HT-29 (cell line): Measurements from ENCODE around the gene FGB. TPM values are rescaled to one million over a fixed set of nuclear protein-coding genes. Genes with fewer than 3 reads are reported as not detected.
"Not testable (repeated sequence)": the region's sequence is repeated elsewhere in the genome, so short reads cannot be mapped to it uniquely, and the experiment has no call there.

ENCODE experiments used
- DNase-seq: peaks from one replicate; pipeline ENCODE4 v3.0.0-alpha.2; 2015; ENCODE audit warnings: low spot score
- total RNA-seq: library from RNA; depleted of rRNA; stranded (reverse); fragments of >200 nt; shearing (Covaris generic); gene quantifications from 2 replicates; pipeline ENCODE4 v1.2.3, GENCODE V29; 2014

FGB gene
- total RNA-seq, 1 experiment from 2014 or later, result not detected

DNA sequence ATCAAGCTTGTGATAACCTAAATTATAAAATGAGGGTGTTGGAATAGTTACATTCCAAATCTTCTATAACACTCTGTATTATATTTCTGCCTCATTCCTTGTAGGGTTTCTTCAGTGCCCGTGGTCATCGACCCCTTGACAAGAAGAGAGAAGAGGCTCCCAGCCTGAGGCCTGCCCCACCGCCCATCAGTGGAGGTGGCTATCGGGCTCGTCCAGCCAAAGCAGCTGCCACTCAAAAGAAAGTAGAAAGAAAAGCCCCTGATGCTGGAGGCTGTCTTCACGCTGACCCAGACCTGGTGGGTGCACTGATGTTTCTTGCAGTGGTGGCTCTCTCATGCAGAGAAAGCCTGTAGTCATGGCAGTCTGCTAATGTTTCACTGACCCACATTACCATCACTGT is 2.9 kb downstream of the FGB start:
- DNase-seq, result no peak

DNA sequence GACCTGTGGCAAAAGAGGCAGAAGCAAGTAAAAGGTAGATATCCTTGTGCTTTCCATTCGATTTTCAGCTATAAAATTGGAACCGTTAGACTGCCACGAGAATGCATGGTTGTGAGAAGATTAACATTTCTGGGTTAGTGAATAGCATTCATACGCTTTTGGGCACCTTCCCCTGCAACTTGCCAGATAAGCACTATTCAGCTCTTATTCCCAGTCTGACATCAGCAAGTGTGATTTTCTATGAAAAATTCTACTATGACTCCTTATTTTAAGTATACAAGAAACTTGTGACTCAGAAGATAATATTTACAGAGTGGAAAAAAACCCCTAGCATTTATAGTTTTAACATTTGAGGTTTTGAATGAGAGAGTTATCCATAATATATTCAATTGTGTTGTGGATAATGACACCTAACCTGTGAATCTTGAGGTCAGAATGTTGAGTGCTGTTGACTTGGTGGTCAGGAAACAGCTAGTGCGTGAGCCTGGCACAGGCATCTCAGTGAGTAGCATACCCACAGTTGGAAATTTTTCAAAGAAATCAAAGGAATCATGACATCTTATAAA is 3.9 kb downstream of the FGB start:
- no peak for DNase-seq

DNA sequence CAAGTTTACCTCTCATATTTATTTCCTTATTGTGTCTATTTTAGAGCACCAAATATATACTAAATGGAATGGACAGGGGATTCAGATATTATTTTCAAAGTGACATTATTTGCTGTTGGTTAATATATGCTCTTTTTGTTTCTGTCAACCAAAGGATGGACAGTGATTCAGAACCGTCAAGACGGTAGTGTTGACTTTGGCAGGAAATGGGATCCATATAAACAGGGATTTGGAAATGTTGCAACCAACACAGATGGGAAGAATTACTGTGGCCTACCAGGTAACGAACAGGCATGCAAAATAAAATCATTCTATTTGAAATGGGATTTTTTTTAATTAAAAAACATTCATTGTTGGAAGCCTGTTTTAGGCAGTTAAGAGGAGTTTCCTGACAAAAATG is 6.2 kb downstream of the FGB start:
- no peak for DNase-seq

DNA sequence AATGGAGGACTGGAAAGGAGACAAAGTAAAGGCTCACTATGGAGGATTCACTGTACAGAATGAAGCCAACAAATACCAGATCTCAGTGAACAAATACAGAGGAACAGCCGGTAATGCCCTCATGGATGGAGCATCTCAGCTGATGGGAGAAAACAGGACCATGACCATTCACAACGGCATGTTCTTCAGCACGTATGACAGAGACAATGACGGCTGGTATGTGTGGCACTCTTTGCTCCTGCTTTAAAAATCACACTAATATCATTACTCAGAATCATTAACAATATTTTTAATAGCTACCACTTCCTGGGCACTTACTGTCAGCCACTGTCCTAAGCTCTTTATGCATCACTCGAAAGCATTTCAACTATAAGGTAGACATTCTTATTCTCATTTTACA is 6.8 kb downstream of the FGB start:
- DNase-seq, result no peak

DNA sequence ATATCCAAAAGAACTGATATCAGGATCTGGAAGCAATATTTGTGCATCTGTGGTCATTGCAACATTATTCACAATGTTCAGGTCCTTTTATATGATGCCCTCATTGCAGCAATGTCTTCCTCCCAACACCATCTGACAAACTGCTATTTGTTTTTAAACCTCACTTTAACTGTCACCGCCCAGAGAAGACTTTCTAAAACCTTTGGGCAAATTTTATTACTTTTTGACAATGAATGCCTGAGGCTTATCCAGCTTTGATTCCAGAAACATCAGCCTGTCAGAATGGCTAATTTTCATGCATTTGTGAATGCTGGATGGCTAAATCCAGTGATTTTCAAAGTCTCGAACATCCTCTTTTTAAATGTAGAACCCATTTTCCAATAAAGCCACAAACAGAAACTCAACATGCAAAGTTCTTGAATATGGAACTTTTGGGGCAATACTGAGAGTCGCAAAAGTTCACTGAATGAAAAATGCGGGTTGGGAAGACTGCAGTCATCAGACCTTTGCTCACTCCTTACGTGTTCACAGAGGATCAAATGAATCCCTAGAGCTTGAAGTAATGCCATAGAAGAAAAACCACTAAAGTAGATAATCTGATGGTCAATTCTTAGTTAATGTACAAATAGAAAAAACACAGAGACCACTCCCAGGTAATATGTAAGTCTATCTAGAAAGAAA is 10.5 kb downstream of the FGB start:
- no peak for DNase-seq

DNA sequence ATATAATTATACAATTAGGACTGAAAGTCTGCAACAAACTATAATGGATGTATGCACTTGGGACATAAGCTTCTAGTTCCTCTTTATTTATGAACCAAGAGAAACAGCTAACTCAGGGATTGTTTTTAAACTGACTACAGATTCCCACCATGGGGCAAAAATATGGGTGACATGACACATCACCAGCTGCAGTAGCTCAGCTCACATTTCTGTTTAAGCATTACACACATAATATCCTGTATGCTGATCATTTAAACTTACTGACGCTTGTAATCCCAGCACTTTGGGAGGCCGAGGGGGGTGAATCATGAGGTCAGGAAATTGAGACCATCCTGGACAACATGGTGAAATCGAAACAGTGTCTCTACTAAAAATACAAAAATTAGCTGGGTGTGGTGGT is 11.5 kb downstream of the FGB start:
- no peak for DNase-seq

DNA sequence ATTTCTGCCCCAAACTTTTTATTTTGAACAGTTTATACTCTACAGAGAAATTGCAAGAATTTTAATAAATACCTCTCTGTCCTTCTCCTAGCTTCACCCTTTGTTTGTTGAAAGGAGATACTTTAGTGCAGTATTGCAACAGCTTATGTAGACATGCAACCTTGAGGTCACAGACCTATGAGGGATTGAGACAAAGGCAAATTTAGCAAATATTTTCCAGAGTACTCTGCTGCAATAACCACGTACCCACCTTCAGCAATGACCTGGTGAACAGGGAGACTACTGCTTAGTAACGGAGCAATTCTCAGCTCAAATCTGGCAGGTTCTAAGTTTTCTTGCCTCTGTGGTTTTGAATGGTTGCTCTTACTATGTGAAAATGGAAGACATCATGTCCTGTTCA is 14.5 kb downstream of the FGB start:
- DNase-seq, result no peak

DNA sequence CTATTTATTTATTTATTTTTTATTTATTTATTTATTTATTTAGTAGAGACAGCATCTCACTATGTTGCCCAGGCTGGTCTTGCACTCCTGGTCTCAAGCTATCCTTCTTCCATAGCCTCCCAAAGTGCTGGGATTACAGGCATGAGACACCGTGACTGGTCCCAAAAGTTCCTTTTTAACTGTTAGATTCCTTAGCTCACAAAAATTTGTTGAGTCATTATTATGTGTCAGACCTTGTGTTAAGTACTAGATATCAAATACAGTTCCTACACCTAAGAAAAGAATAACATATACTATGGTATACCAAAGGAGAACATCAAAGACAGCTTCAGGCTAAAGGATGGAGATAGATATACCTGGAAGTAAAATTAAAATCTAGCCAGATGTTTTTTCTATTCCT is 16.1 kb downstream of the FGB start:
- no peak for DNase-seq

DNA sequence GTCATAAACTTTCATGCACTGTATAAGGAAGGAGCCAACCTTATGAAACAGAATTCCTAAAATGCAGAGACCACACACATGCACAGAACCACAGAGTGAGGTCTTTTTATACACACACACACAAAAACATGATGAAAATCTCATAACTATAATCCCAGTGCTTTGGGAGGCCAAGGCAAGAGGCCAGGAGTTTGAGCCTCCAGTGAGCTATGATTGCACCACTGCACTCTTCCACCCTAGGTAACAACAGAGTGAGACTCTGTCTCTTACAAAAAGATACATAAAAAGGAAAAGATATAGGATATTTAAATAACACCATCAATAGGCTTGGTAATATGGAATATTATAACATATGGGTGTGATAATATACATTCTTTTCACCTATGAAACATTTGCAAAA is 17.1 kb downstream of the FGB start:
- no peak for DNase-seq

DNA sequence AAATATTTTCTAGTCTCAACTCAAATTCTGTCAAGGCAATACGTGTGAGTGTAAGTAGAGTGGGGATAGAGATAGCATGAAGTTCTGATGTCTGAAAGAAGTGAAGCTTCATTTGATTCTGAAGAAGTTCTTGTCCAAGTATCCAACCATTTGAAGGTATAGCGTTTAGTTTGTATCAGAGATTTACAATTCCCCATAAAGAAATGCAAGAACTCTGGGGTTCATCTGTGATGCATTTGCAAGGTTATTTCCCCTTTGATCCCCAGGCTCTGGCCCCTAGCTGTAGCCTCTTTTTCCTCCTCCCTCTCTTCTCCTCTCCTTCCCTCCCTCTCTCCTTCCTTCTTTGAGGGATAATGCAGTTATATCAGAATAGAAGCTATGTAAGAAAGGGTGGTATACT is 19.9 kb downstream of the FGB start:
- no peak for DNase-seq

DNA sequence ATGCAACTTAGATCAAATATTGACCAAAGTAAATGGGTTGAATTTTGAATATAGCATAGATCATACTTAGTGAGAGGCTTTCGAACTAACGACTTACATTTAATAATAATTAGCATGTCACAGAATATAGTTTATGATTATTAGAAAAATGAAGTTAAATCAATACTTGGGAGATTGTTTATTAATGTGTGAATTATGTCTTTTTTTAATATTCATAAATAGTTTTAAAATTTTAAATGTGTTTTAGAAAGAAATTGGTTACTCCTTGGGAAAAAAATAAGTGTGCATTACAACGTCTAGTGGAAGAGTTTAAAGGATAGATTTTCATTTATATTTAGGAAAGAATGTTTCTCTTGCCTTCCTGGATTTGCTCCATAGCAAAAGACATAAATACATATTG is 20.4 kb downstream of the FGB start:
- no peak for DNase-seq

DNA sequence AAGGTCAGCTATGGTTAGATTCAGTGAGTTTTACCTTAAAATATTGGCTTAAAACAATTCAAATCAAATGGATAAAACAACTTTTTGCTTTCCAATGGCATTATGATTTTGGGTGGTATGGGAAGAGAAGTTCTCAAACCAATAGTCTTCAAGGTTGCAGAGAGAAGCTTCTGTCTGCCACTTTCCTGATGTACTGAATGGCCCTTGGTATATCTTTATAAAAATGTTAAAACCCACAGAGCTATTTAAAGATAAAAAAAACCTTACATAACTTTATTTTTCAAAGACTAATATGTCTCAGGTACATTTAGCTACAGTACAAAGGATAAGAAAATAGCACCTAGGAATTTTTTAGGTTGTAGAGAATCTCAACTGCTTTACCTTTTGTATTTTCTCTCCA is 20.9 kb downstream of the FGB start:
- DNase-seq, result no peak

DNA sequence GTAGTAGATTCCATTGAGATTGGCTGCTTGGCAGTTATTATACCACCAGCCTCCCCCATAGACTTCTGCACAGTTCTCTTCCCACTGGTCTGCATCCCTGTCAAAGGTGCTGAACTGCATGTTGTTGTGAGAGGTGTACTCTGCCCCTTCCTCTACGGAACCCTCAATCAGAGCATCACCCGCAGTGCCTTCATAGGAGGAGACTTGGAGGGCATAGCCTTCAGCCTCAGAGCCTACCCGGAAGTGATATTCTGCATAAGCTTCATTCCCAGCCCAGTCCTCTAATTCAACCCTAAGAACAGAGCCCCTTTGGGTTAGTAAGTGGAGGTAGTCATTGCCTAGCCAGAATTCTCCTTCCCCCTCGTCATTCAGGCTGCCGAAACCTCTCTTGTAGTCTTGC is 21.4 kb downstream of the FGB start:
- no peak for DNase-seq

DNA sequence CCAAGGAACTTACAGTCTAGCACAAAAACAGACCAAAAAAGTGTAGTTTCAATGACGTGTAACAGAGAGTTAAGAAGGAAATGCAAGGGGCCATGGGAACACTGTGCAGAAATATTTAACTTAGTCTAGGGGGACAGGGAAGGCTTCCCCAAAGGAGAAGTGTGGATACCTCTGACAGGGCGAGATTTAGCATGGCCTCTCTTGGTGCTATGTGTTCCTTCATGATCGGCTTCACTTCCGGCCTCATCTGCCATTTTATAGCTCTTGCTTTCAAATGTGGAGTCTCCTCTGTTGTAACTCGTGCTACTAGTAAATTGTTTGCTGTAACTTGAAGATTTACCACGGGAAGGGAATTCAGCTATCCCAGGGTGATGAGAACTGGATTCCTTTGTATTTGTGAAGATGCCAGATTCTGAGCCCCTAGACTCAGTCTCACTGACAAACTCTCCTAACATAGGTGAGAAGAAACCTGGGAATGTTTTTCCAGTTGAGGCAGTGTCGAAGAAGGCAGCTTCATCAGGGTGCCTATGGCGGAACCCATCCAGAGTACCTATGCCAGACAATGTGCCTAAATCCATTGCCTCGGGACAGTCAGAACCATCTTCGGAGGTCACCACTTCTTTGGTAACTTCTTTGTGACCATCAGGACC is 22.7 kb downstream of the FGB start:
- no peak for DNase-seq

DNA sequence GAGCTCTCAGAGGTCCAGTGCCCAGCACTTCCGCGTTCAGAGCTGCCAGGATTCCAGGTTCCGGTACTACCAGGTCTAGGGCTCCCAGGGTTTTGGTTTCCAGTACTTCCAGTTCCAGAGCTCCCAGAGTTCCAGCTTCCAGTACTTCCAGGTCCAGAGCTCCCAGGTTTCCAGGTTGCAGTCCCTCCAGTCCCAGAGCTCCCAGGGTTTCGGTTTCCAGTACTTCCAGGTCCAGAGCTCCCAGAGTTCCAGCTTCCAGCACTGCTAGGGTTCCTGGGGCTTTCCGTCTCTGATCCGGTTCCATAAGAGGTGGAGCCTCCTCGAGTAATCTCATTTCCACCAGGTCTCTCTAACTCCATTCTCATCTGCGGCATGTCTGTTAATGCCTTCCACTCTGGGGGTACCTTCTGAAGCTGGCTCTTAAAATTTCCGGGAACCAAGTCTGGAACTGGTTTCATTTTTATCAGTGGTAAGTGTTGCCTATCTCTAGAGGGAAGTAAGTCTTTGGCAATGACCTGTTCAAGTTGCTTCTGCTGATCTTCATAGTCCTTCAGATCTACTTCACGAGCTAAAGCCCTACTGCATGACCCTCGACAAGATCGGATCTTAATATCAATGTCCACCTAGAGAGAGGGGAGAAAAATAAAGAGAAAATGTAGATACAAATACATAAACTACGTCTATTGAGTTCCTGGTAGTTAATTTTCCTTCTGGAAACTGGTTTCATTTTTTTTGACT is 23.7 kb downstream of the FGB start:
- no peak for DNase-seq

DNA sequence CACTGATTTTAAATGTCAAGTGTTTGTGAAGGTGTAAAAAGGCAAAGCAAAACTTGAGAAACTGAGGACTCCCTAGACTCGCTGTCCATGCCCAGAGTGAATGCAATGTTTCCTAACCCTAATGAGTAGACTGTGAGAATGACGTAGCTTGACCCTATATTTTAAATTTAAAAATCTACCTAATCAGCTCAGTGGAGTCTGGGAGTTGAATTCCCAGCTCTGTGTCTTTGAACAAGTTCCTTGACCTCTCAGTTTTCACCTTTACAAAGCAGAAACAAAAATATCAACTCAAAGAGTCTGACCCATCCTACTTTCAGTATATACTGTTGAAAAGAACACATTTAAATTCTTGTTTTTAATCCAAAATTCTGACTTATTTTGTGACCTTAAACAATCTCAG is 25.4 kb downstream of the FGB start:
- DNase-seq, result no peak

DNA sequence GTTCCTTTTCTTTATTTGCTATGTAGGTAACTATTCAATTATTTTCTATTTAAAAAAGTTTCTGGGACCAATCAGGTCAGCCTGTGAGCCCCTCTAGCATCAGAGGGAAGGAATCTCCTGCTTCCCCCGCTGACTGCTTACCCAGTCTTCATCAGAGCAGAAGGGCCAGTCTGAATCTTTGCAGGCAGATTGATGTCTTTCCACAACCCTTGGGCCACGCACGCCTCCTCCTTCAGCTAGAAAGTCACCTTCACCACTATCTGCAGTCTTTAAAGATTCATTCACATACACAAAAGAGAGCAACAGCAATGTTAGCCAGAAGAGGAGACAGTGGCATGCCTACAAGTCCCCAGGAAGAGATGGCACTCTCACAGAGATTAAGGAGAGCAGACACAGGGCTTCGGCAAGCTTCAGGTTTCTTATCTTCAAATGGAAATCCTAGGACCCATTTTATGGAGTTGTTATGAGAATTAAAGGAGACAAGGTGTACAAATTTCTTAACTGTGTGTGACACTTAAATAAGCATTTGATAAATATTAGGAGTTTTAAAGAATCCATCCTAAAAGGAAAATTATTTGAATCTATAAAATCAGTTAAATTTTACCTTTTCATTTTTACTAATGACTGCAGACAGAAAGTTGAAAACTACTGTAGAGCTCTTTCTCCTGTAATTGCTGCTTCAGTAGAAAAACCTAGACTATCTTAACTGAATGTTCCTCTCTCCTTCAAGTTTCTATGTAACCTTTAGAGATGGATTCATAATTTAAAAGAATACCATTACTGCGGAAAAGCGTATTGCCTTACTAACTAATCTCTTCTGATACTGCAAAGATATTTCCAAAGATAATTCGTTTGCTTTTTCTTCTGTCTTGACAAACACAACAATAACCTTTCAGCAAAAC is 26.7 kb downstream of the FGB start:
- no peak for DNase-seq

DNA sequence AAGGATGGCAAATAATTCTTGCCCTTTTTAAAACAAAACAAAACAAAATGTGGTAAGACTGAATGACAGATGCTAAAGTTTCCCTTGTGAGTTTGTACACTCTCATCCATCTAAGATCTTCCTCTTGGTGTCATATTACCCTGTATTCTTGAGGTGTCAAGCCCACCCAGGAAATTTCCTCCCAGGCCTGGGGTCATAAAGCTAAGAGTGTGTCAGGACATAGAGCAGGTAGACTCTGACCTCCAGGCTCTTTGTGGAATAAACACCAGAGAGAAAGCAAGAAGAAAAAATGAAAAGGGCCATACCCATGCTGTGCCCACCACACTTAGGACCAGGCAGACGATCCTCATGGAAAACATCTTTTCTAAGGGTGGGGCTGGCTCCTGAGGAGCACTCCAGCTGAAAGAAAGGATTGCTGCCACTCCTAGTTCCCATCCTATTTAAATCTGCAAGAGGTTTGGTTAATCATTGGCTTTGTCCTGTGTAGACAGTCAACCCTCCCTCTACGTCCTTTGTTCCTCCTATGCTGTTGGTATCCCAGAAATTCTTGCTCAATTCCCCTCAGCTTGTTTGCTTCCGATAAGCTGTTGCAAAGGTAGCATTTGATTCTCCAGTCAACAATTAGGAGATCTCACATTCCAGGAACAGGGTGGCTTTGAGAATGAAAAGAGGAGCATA is 27.7 kb downstream of the FGB start, which contains the start of gene FGA:
Gene FGA, minus strand, starts transcription at position 414 of the 678 bp plus-strand sequence. Its CDS starts 55 bp downstream, at position 359.
- no peak for DNase-seq

DNA sequence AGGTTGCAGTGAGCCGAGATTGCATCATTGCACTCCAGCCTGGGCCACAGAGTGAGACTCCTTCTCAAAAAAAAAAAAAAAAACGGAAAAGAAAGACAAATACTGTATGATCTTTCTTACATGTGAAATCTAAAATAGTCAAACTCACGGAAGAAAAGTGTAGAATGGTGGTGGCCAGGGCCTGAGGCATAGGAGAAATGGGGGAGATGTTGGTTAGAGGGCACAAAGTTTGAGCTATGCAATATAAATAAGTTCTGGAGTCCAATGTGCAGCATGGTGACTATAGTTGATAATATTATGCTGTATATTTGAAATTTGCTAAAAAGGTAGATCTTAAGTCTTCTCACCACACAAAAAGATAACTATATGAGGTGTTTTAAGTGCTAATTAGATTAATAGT is 29.1 kb downstream of the FGB start:
- DNase-seq, result no peak

DNA sequence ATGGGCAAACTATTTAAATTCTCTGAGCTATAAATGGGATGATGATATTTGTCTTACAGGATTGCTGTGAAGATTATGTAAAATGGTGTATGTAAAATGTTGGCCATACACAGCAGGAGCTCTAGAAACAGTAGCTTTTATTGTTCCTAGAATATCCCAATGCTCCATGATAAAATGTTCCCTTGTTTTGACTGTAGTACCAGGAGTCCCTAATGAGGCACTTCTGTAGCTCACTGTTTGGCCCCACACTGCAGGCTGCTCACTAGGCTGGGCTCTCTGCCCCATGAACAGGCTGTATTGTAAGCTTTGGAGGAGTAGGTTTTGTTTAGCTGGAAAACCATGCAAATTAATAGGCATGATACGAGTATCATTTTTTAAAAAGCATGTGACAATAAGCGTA is 31.1 kb downstream of the FGB start:
- no peak for DNase-seq

DNA sequence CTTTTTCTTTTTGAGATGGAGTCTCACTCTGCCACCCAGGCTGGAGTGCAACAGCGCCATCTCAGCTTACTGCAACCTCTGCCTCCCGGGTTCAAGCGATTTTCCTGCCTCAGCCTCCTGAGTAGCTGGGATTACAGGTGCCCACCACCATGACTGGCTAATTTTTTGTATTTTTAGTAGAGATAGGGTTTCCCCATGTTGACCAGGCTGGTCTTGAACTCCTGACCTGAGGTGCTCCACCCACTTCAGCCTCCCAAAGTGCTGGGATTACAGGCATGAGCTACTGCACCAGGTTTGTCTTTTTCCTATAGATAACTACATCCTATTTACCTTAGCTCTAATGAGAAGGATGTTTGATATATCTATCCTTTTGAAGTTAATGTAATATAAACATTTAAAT is 31.5 kb downstream of the FGB start:
- not testable (repeated sequence) for DNase-seq
